Endodermal cell (in vitro differentiated cells): ENCODE measurements around the gene PTPRN2. TPM values are rescaled to one million over a fixed set of nuclear protein-coding genes. Genes with fewer than 3 reads are reported as not detected.

ENCODE experiments used
- DNase-seq: peaks from one replicate; pipeline ENCODE4 v3.0.0-alpha.2; 2017
- H3K27ac ChIP-seq: 2 replicates; pipeline ENCODE4 v1.5.1; 2013; ENCODE audit warnings: mild to moderate bottlenecking, low read depth, low read length, moderate library complexity
- H3K27me3 ChIP-seq: 2 replicates; pipeline ENCODE4 v1.6.1; 2013; ENCODE audit warnings: mild to moderate bottlenecking, low read length, moderate library complexity; ENCODE audit not compliant: insufficient read depth, control insufficient read depth, poor library complexity, severe bottlenecking
- H3K36me3 ChIP-seq: 2 replicates; pipeline ENCODE4 v1.7.0; 2013; ENCODE audit warnings: mild to moderate bottlenecking, low read length, moderate library complexity; ENCODE audit not compliant: control insufficient read depth, insufficient read depth
- H3K4me1 ChIP-seq: one replicate; pipeline ENCODE4 v1.7.0; 2013; ENCODE audit warnings: low read length; ENCODE audit not compliant: control insufficient read depth, insufficient read depth
- H3K4me3 ChIP-seq: 2 replicates; pipeline ENCODE4 v1.5.1; 2013; ENCODE audit warnings: mild to moderate bottlenecking, low read length, moderate library complexity
- H3K9ac ChIP-seq: 2 replicates; pipeline ENCODE4 v1.6.1; 2013; ENCODE audit warnings: mild to moderate bottlenecking, low read length, moderate library complexity; ENCODE audit not compliant: poor library complexity, severe bottlenecking; ENCODE audit errors: extremely low read depth
- H3K9me3 ChIP-seq: 2 replicates; pipeline ENCODE4 v1.6.1; 2013; ENCODE audit warnings: mild to moderate bottlenecking, low read length, moderate library complexity; ENCODE audit not compliant: control insufficient read depth
- H3K27ac Mint-ChIP-seq: 2 replicates; pipeline ENCODE4 v1.8.0; 2020; ENCODE audit warnings: mixed read lengths
- H3K27me3 Mint-ChIP-seq: 2 replicates; pipeline ENCODE4 v1.8.0; 2021; ENCODE audit warnings: mild to moderate bottlenecking, mixed read lengths; ENCODE audit not compliant: insufficient read depth
- H3K36me3 Mint-ChIP-seq: 2 replicates; pipeline ENCODE4 v1.8.0; 2020; ENCODE audit warnings: low read depth, mixed read lengths
- H3K4me1 Mint-ChIP-seq: 2 replicates; pipeline ENCODE4 v1.8.0; 2020; ENCODE audit warnings: mixed read lengths
- H3K4me3 Mint-ChIP-seq: 2 replicates; pipeline ENCODE4 v1.8.0; 2020; ENCODE audit warnings: mild to moderate bottlenecking, moderate library complexity, mixed read lengths
- H3K9me3 Mint-ChIP-seq: 2 replicates; pipeline ENCODE4 v1.8.0; 2020; ENCODE audit warnings: mild to moderate bottlenecking, mixed read lengths
- WGBS, 2 experiments: methylation state at CpG; one replicate each; pipeline versions ENCODE4 v1.1.5 to v1.1.7; 2013; ENCODE audit warnings: missing lambda C conversion rate in 2 of 2, mixed read lengths in 1 of 2; ENCODE audit not compliant: insufficient coverage in 1 of 2, insufficient read length in 1 of 2; 5-methylcytosine and 5-hydroxymethylcytosine counted together
- total RNA-seq, 2 donors: library from RNA; stranded (reverse); fragmentation: NEBNext Ultra II Directional in 1 of 2; extraction: Animal tissue kit (Norgen Biotek cat#: 25700) in 1 of 2; gene quantifications; 2 replicates in 1 of 2; 3 replicates in 1 of 2; pipeline ENCODE4 v1.2.1, GENCODE V29; 2021
- TF ChIP-seq, protein P1 (sequence below): fragments of 200-600 bp; sonication (generic); conservative IDR thresholded peaks from 2 replicates; pipeline ENCODE4 v1.5.0; 2021; ENCODE audit warnings: antibody characterized with exemption, mild to moderate bottlenecking

Gene PTPRN2
- total RNA-seq, 2 donors from 2014 or later, result 0.69 to 1.2 TPM

DNA sequence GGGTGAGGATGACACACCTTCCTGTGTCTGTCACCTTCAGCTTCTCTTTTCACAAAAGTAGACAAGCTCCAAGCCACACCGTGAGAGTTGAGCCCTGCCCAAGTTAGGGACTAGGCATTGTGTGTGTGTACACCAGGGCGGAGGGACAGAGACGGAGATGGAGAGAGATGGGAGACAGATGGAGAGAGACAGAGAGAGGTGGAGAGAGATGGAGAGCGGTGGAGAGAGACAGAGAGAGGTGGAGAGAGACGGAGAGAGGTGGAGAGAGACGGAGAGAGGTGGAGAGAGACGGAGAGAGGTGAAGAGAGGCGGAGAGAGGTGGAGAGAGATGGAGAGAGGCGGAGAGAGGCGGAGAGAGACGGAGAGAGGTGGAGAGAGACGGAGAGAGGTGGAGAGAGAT, 1043.8 kb downstream of the PTPRN2 start:
- no peaks in the 10 kb centered on the region for H3K36me3 Mint-ChIP-seq
- DNase-seq, result no peak
- Histone ChIP-seq H3K4me3 (no peak overlapping the region), H3K9me3 (peaks cover 63% of the 10 kb centered on the region), H3K4me1 (no peaks in the 10 kb centered on the region), H3K9ac (no peak overlapping the region), H3K27ac (no peak overlapping the region), H3K27me3 (no peaks in the 10 kb centered on the region), H3K36me3 (no peaks in the 10 kb centered on the region)
- no peaks in the 10 kb centered on the region for H3K9me3 Mint-ChIP-seq
- H3K27me3 Mint-ChIP-seq, result no peaks in the 10 kb centered on the region
- no peak overlapping the region for H3K27ac Mint-ChIP-seq
- H3K4me1 Mint-ChIP-seq, result no peaks in the 10 kb centered on the region
- WGBS, 2 experiments, result 75 to 77% methylated on average over 8 to 12 of the region's 12 CpGs
- TF ChIP-seq, protein P1, sequence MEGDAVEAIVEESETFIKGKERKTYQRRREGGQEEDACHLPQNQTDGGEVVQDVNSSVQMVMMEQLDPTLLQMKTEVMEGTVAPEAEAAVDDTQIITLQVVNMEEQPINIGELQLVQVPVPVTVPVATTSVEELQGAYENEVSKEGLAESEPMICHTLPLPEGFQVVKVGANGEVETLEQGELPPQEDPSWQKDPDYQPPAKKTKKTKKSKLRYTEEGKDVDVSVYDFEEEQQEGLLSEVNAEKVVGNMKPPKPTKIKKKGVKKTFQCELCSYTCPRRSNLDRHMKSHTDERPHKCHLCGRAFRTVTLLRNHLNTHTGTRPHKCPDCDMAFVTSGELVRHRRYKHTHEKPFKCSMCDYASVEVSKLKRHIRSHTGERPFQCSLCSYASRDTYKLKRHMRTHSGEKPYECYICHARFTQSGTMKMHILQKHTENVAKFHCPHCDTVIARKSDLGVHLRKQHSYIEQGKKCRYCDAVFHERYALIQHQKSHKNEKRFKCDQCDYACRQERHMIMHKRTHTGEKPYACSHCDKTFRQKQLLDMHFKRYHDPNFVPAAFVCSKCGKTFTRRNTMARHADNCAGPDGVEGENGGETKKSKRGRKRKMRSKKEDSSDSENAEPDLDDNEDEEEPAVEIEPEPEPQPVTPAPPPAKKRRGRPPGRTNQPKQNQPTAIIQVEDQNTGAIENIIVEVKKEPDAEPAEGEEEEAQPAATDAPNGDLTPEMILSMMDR, result no peak
- no peak overlapping the region for H3K4me3 Mint-ChIP-seq

- Histone ChIP-seq H3K27me3 (no peaks in the 10 kb centered on the region), H3K4me1 (no peaks in the 10 kb centered on the region), H3K36me3 (no peaks in the 10 kb centered on the region), H3K27ac (no peak overlapping the region), H3K9ac (no peak overlapping the region), H3K9me3 (peaks cover 64% of the 10 kb centered on the region), H3K4me3 (no peak overlapping the region)
- H3K27ac Mint-ChIP-seq, result no peak overlapping the region
- WGBS, 2 experiments, result 82 to 92% methylated on average over 8 to 11 of the region's 11 CpGs
- H3K4me1 Mint-ChIP-seq, result no peaks in the 10 kb centered on the region
- TF ChIP-seq, protein P1, result no peak
- no peaks in the 10 kb centered on the region for H3K9me3 Mint-ChIP-seq
- H3K36me3 Mint-ChIP-seq, result no peaks in the 10 kb centered on the region
- H3K27me3 Mint-ChIP-seq, result no peaks in the 10 kb centered on the region
- no peak overlapping the region for H3K4me3 Mint-ChIP-seq
- DNase-seq, result no peak
Observed at GRCh38 chr7:157543276-157543675, 1044.3 kb downstream of the PTPRN2 start.

DNA sequence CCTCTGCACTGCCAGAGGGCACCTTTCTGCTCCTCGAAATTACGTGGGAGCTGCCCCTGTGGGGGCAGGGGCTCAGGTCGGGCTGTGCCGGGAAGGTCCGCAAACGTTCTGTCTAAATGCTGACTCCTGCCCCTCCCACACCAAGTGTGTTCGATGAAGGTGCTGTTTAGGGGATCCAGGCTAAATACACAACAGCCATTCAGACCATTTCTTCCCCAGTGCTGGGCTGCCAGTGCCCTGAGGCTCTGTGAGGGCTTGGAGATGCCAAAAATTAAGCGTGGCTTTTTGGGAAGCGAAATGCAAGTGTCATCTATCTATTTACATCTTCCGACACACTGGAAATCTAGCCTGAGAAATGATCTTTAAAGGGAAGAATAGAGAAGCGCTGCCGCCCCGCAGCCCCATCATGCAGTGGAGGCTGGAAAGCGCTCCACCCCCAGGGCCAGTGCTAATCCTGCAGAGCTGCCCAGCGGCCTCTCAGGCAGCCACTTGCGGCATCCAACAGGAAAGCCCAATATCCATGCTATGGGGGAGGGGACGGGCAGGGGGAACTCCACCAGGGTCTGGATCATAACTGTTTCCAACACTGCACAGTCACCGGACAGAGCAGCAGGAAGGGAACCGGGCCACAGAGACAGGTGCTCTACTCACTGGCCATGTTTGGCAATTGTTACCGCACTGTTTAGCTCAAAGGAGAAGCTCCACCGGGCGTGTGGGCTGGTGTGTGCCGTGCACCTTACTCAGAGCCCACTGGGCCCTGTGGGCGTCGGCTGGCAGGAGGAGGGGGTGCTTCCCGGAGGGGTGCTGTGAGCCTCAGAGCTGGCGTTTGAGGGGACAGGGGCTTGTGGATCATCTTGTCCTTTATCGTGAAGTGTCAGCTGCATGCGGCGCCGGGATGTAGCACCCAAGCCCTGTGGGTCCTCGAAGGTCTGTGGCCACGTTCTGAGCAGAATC, 1045.3 kb downstream of the PTPRN2 start:
- Histone ChIP-seq H3K9ac (no peak overlapping the region), H3K9me3 (peaks cover 64% of the 10 kb centered on the region), H3K4me1 (no peaks in the 10 kb centered on the region), H3K27me3 (no peaks in the 10 kb centered on the region), H3K4me3 (no peak overlapping the region), H3K36me3 (no peaks in the 10 kb centered on the region), H3K27ac (no peak overlapping the region)
- H3K27me3 Mint-ChIP-seq, result no peaks in the 10 kb centered on the region
- H3K4me1 Mint-ChIP-seq, result no peaks in the 10 kb centered on the region
- H3K9me3 Mint-ChIP-seq, result no peaks in the 10 kb centered on the region
- no peak for DNase-seq
- no peaks in the 10 kb centered on the region for H3K36me3 Mint-ChIP-seq
- H3K27ac Mint-ChIP-seq, result no peak overlapping the region
- TF ChIP-seq, protein P1, result no peak
- no peak overlapping the region for H3K4me3 Mint-ChIP-seq
- WGBS, 2 experiments, result 82 to 85% methylated on average over 21 to 33 of the region's 33 CpGs
